ENCODE measurements around the gene SOCS6. TPM values are rescaled to one million over a fixed set of nuclear protein-coding genes. Genes with fewer than 3 reads are reported as not detected.
"Not testable (repeated sequence)": the region's sequence is repeated elsewhere in the genome, so short reads cannot be mapped to it uniquely, and the experiment has no call there.

The SOCS6 gene
- polyA plus RNA-seq, 3 donors, result 4.8 to 6.1 (median 4.8) TPM

GRCh38 chr18:70366174-70366573, 77.3 kb downstream of the SOCS6 start:
- Histone ChIP-seq H4K20me1 (ENCODE audit: insufficient read depth, low read length) (no peaks in the 10 kb centered on the region), H3K27ac (ENCODE audit: low read depth in 1 of 2, low read length in 2 of 2) (no peak overlapping the region), H3K27me3 (ENCODE audit: control insufficient read depth in 2 of 2, insufficient read depth in 2 of 2, low read length in 2 of 2) (no peaks in the 10 kb centered on the region), H3K4me1 (ENCODE audit: control insufficient read depth in 1 of 2, insufficient read depth in 2 of 2, low read length in 2 of 2) (no peaks in the 10 kb centered on the region), H2AFZ (ENCODE audit: insufficient read depth, low read depth, low read length, poor library complexity, severe bottlenecking) (no peak overlapping the region), H3K36me3 (replicated peaks in 1 of 2; ENCODE audit: control insufficient read depth in 1 of 2, insufficient read depth in 2 of 2, low read length in 2 of 2) (no peaks in the 10 kb centered on the region), H3K4me3 (replicated peaks in 1 of 3; ENCODE audit: low read depth in 2 of 3, low read length in 3 of 3) (no peak overlapping the region), H3K4me2 (replicated peaks; ENCODE audit: extremely low read depth, low read length, poor library complexity, severe bottlenecking) (no peak overlapping the region), H3K9ac (ENCODE audit: insufficient read depth, low read length, poor library complexity, severe bottlenecking) (no peak overlapping the region), H3K79me2 (ENCODE audit: insufficient read depth, low read length) (no peaks in the 10 kb centered on the region), H3K9me3 (replicated peaks in 1 of 2; ENCODE audit: control insufficient read depth in 1 of 2, insufficient read depth in 1 of 2, low read length in 2 of 2) (no peaks in the 10 kb centered on the region)
- intact Hi-C loops (cut with micrococcal nuclease), result no loop called here
- Mint-ChIP-seq H3K4me3 (no peak overlapping the region), H3K27ac (no peak overlapping the region), H3K9me3 (peaks cover 0 to 4% (median 0%) of the 10 kb centered on the region in 7 donors), H3K4me1 (peaks cover 4% of the 10 kb centered on the region), H3K27me3 (ENCODE audit: low read depth in 3 of 3) (peaks cover 0 to 4% (median 0%) of the 10 kb centered on the region in 3 donors), H3K36me3 (no peaks in the 10 kb centered on the region)
- no peak for TF ChIP-seq CTCF (IDR thresholded peaks at IDR 0.05)
- WGBS (ENCODE audit: insufficient coverage), result 43% methylated on average over 1 of the region's 2 CpGs
- no peak for DNase-seq

- H3K4me2 ChIP-seq (replicated peaks; ENCODE audit: extremely low read depth, low read length, poor library complexity, severe bottlenecking), result no peak overlapping the region
- intact Hi-C loops (cut with micrococcal nuclease), result no loop called here
- no peak overlapping the region for H3K27ac Mint-ChIP-seq
Observed at GRCh38 chr18:70366670-70367069, 77.8 kb downstream of the SOCS6 start.

GRCh38 chr18:70367344-70367743, 78.5 kb downstream of the SOCS6 start:
- H3K36me3 Mint-ChIP-seq; DNase-seq; H3K4me3 ChIP-seq (replicated peaks in 1 of 3; ENCODE audit: low read depth in 2 of 3, low read length in 3 of 3); H4K20me1 ChIP-seq (ENCODE audit: insufficient read depth, low read length); H3K9me3 ChIP-seq (replicated peaks in 1 of 2; ENCODE audit: control insufficient read depth in 1 of 2, insufficient read depth in 1 of 2, low read length in 2 of 2); H3K27me3 ChIP-seq (ENCODE audit: control insufficient read depth in 2 of 2, insufficient read depth in 2 of 2, low read length in 2 of 2); H3K4me2 ChIP-seq (replicated peaks; ENCODE audit: extremely low read depth, low read length, poor library complexity, severe bottlenecking); H3K79me2 ChIP-seq (ENCODE audit: insufficient read depth, low read length); H3K36me3 ChIP-seq (replicated peaks in 1 of 2; ENCODE audit: control insufficient read depth in 1 of 2, insufficient read depth in 2 of 2, low read length in 2 of 2); H3K27me3 Mint-ChIP-seq (ENCODE audit: low read depth in 3 of 3); H3K9ac ChIP-seq (ENCODE audit: insufficient read depth, low read length, poor library complexity, severe bottlenecking); H3K4me1 ChIP-seq (ENCODE audit: control insufficient read depth in 1 of 2, insufficient read depth in 2 of 2, low read length in 2 of 2); H3K27ac ChIP-seq (ENCODE audit: low read depth in 1 of 2, low read length in 2 of 2); intact Hi-C loops (cut with micrococcal nuclease); H3K27ac Mint-ChIP-seq; H3K4me1 Mint-ChIP-seq; H3K9me3 Mint-ChIP-seq; H2AFZ ChIP-seq (ENCODE audit: insufficient read depth, low read depth, low read length, poor library complexity, severe bottlenecking); H3K4me3 Mint-ChIP-seq: not testable (repeated sequence)
- 67% methylated on average over 1 of the region's 3 CpGs for WGBS (ENCODE audit: insufficient coverage)

More at GRCh38 chr18:70366670-70367069, 77.8 kb downstream of the SOCS6 start:
- no peaks in the 10 kb centered on the region for H3K4me1 ChIP-seq (ENCODE audit: control insufficient read depth in 1 of 2, insufficient read depth in 2 of 2, low read length in 2 of 2)
- H3K4me3 ChIP-seq (replicated peaks in 1 of 3; ENCODE audit: low read depth in 2 of 3, low read length in 3 of 3), result no peak overlapping the region
- 89% methylated on average over 4 of the region's 7 CpGs for WGBS (ENCODE audit: insufficient coverage)
- no peak overlapping the region for H3K27ac ChIP-seq (ENCODE audit: low read depth in 1 of 2, low read length in 2 of 2)
- no peaks in the 10 kb centered on the region for H3K9me3 ChIP-seq (replicated peaks in 1 of 2; ENCODE audit: control insufficient read depth in 1 of 2, insufficient read depth in 1 of 2, low read length in 2 of 2)
- no peak for DNase-seq
- no peak for TF ChIP-seq CTCF (IDR thresholded peaks at IDR 0.05)
- H2AFZ ChIP-seq (ENCODE audit: insufficient read depth, low read depth, low read length, poor library complexity, severe bottlenecking), result no peak overlapping the region
- H4K20me1 ChIP-seq (ENCODE audit: insufficient read depth, low read length), result no peaks in the 10 kb centered on the region
- peaks cover 4% of the 10 kb centered on the region for H3K4me1 Mint-ChIP-seq
- no peak overlapping the region for H3K9ac ChIP-seq (ENCODE audit: insufficient read depth, low read length, poor library complexity, severe bottlenecking)
- H3K4me3 Mint-ChIP-seq, result no peak overlapping the region
- peaks cover 0 to 6% (median 2%) of the 10 kb centered on the region in 3 donors for H3K27me3 Mint-ChIP-seq (ENCODE audit: low read depth in 3 of 3)
- no peaks in the 10 kb centered on the region for H3K36me3 ChIP-seq (replicated peaks in 1 of 2; ENCODE audit: control insufficient read depth in 1 of 2, insufficient read depth in 2 of 2, low read length in 2 of 2)
- no peaks in the 10 kb centered on the region for H3K36me3 Mint-ChIP-seq
- H3K9me3 Mint-ChIP-seq, result peaks cover 0 to 4% (median 0%) of the 10 kb centered on the region in 7 donors
- H3K27me3 ChIP-seq (ENCODE audit: control insufficient read depth in 2 of 2, insufficient read depth in 2 of 2, low read length in 2 of 2), result no peaks in the 10 kb centered on the region
- H3K79me2 ChIP-seq (ENCODE audit: insufficient read depth, low read length), result no peaks in the 10 kb centered on the region
